Epithelial cell of esophagus (primary cell): ENCODE measurements around the gene S1PR3.

Experiments
- DNase-seq: peaks from one replicate; pipeline ENCODE4 v3.0.0; 2010; ENCODE audit warnings: low read depth
- H3K4me3 ChIP-seq: 2 replicates; pipeline ENCODE4 v1.5.1; 2011; ENCODE audit warnings: mild to moderate bottlenecking, low read length, control low read depth
- CTCF ChIP-seq: IDR thresholded peaks from 2 replicates; pipeline ENCODE4 v1.5.1; 2011; ENCODE audit warnings: low read depth, mild to moderate bottlenecking, low read length, control low read depth, inconsistent platforms; ENCODE audit not compliant: insufficient read depth; ENCODE audit errors: missing control alignments

Gene S1PR3

DNA sequence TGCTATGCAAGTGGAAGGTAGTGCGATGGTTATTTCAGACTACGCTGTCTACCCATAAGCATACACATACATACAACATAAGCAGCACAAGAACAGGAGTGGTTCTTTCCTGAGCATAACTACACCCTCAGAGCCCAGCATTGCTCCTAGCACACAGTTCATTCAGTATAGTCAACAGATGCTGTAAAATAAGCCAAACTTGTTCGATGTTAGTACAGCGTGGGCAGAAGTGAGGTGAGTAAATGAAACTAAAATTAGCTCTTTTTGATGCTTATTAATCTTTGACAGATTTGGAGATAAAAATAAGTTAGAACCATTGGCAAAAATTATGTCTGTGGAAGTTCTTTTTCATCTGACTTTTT, 47.8 kb downstream of the S1PR3 start:
- H3K4me3 ChIP-seq, result no peak overlapping the region
- no peak for TF ChIP-seq CTCF
- no peak for DNase-seq

DNA sequence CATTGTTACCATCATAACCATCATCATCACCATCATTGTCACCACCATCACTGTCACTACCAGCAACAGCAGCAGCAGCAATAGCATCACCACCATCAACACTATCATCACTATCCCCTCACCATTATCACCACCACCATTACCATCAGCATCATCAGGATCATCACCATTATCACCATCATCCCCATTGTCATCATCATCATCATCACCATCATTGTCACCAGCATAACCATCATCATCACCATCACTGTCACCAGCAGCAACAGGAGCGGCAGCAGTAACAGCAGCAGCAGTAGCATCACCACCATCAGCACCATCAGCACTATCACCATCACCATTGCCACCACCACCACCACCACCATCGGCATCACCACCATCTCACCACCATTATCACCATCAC, 48.4 kb downstream of the S1PR3 start:
- H3K4me3 ChIP-seq, result no peak overlapping the region
- TF ChIP-seq CTCF, result no peak
- DNase-seq, result no peak

- TF ChIP-seq CTCF, result no peak
- DNase-seq, result no peak
- H3K4me3 ChIP-seq, result no peak overlapping the region
These were observed 51.7 kb downstream of the S1PR3 start for GRCh38 chr9:89042984-89043383.

DNA sequence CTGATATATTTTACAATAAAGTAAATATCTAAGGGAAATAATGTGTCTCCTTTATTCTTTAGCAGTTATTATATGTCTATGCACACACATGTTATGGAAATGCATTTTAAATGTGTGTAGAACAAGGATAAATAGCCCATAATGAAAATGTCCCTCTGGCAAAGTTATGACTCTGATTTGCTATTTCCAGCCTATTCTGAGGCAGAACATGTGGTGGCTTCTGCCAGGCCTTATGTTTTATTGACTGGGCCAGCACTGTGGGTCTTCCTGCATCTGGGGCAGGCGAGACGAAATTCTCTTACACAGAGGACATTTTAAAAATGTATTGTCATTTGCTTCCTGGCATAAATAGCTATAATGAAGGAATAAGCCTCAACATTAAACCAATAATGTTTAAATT, 52.8 kb downstream of the S1PR3 start:
- no peak for TF ChIP-seq CTCF

DNA sequence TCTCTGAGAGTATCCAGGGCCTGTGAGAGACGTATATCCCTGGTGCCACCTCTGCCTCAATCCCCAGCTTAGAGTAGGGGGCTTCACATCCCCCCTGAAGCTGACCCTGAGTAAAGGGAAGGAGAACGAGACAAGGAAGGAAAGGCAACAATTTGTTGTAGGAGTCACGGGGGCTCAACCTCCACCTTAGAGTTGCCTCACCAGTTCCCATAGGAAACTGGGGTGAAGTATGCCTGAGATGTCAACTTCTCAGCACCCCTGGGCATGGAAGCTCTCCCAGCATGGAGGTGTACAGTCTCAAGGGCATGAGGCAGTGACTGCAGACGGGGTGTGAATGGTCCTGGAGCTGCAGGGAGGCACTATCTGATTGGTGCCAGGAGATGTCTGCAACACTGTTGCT, 53.6 kb downstream of the S1PR3 start:
- no peak for TF ChIP-seq CTCF
- DNase-seq, result no peak
- no peak overlapping the region for H3K4me3 ChIP-seq

More for the DNA sequence above, 52.8 kb downstream of the S1PR3 start:
- DNase-seq, result no peak
- no peak overlapping the region for H3K4me3 ChIP-seq

DNA sequence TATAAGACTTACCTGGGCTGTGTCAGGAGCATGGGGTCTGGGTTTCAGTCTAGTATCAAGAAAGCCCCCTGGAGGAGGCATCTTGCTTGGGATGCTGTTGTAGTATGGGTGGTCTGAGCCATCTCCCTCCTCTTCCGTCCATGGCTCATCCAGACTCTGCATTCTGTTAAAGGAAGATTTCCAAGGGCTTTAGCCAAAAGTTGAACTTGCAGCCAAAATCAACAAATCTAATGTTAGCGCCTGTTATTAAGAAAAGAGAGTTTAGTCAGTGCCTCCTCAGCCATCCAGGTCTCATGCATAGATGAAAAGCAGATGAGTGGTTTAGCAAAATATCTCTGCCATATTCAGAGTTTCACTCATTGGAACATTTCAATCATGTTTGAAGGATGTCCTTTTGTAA, 55.6 kb downstream of the S1PR3 start:
- no peak for DNase-seq
- no peak for TF ChIP-seq CTCF
- no peak overlapping the region for H3K4me3 ChIP-seq

GRCh38 chr9:89047667-89048066, 56.4 kb downstream of the S1PR3 start:
- no peak overlapping the region for H3K4me3 ChIP-seq
- no peak for TF ChIP-seq CTCF
- no peak for DNase-seq
